ENCODE data around the gene UGT1A9.

The UGT1A9 gene

DNA sequence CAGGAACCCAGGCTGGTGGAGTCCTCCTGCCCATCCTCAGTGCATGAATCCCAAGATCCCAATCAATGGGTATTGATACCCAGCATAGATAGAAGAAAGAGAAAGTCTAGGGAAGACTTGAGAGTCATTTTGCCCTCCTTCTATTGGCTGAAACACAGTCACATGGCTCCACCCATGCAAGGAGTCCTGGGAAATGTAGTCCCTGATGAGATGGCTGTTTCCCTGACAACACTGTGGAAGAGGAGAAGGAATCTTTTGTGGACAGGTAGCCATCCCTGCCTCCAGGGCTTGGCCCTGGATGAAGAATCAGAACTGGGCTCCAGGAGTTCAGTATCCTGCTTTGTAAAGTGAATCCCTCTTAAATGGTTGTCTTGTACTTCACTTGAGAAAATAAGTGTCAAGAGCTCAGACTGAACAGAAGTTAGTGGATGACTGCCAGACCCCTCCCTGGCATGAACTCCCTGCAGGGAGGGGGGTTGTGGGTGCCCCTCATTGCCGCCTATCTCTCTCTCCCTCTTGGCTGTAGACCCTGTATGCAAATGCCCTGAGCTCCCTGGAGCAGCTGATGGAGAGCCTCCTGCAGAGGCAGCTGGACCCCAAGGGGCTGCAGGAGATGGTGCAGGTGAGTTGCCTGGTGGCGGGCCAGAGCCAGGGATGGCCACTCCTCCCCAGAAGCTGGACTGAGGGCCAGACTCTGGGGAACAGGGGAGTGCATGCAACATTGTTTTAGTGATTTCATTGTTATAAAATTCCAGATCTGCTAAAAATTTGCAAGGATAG, 142.5 kb downstream of the UGT1A9 start:
- Histone ChIP-seq H3K27ac (ENCODE audit: low read depth, low read length) (no peak overlapping the region), H3K79me2 (ENCODE audit: control insufficient read depth, low read length) (no peaks in the 10 kb centered on the region), H3F3A (ENCODE audit: control insufficient read depth, insufficient read depth) (no peaks in the 10 kb centered on the region), H3K9me2 (replicated peaks; ENCODE audit: control insufficient read depth, low read length) (no peaks in the 10 kb centered on the region), H3K27me3 (ENCODE audit: control insufficient read depth, low read length) (peaks cover 2% of the 10 kb centered on the region; the same call in 1 of the 2 replicates), H3K9me3 (ENCODE audit: control insufficient read depth, insufficient read depth, low read length) (peaks cover 5% of the 10 kb centered on the region; the same call in 1 of the 2 replicates), H3K4me1 (ENCODE audit: control insufficient read depth, low read length) (no peaks in the 10 kb centered on the region), H3K4me3 (ENCODE audit: low read length) (no peak overlapping the region), H4K20me1 (ENCODE audit: control insufficient read depth, insufficient read depth, low read depth, low read length) (no peaks in the 10 kb centered on the region), H3K36me3 (ENCODE audit: control insufficient read depth, low read length) (no peaks in the 10 kb centered on the region), H3K4me2 (ENCODE audit: low read length) (no peak overlapping the region)
- TF ChIP-seq EZH2phosphoT487 (IDR thresholded peaks at IDR 0.05; ENCODE audit: borderline replicate concordance, low read length), result no peak
- TF ChIP-seq, protein P1, sequence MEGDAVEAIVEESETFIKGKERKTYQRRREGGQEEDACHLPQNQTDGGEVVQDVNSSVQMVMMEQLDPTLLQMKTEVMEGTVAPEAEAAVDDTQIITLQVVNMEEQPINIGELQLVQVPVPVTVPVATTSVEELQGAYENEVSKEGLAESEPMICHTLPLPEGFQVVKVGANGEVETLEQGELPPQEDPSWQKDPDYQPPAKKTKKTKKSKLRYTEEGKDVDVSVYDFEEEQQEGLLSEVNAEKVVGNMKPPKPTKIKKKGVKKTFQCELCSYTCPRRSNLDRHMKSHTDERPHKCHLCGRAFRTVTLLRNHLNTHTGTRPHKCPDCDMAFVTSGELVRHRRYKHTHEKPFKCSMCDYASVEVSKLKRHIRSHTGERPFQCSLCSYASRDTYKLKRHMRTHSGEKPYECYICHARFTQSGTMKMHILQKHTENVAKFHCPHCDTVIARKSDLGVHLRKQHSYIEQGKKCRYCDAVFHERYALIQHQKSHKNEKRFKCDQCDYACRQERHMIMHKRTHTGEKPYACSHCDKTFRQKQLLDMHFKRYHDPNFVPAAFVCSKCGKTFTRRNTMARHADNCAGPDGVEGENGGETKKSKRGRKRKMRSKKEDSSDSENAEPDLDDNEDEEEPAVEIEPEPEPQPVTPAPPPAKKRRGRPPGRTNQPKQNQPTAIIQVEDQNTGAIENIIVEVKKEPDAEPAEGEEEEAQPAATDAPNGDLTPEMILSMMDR (IDR thresholded peaks at IDR 0.05; ENCODE audit: low read depth, low read length, poor library complexity, severe bottlenecking), result no peak

- H3K4me3 ChIP-seq (ENCODE audit: low read length), result no peak overlapping the region
- TF ChIP-seq, protein P1 (IDR thresholded peaks at IDR 0.05; ENCODE audit: low read depth, low read length, poor library complexity, severe bottlenecking), result no peak
- TF ChIP-seq EZH2phosphoT487 (IDR thresholded peaks at IDR 0.05; ENCODE audit: borderline replicate concordance, low read length), result no peak
- H3K79me2 ChIP-seq (ENCODE audit: control insufficient read depth, low read length), result no peaks in the 10 kb centered on the region
- H3F3A ChIP-seq (ENCODE audit: control insufficient read depth, insufficient read depth), result no peaks in the 10 kb centered on the region
- no peaks in the 10 kb centered on the region for H4K20me1 ChIP-seq (ENCODE audit: control insufficient read depth, insufficient read depth, low read depth, low read length)
- H3K9me3 ChIP-seq (ENCODE audit: control insufficient read depth, insufficient read depth, low read length), result peaks cover 5% of the 10 kb centered on the region; the same call in 1 of the 2 replicates
- H3K9me2 ChIP-seq (replicated peaks; ENCODE audit: control insufficient read depth, low read length), result no peaks in the 10 kb centered on the region
- no peaks in the 10 kb centered on the region for H3K4me1 ChIP-seq (ENCODE audit: control insufficient read depth, low read length)
- no peak overlapping the region for H3K27ac ChIP-seq (ENCODE audit: low read depth, low read length)
- H3K27me3 ChIP-seq (ENCODE audit: control insufficient read depth, low read length), result no peaks in the 10 kb centered on the region
- no peaks in the 10 kb centered on the region for H3K36me3 ChIP-seq (ENCODE audit: control insufficient read depth, low read length)
- H3K4me2 ChIP-seq (ENCODE audit: low read length), result no peak overlapping the region
These were observed 144.2 kb downstream of the UGT1A9 start for GRCh38 chr2:233815861-233816260.

- no peaks in the 10 kb centered on the region for H4K20me1 ChIP-seq (ENCODE audit: control insufficient read depth, insufficient read depth, low read depth, low read length)
- H3K9me2 ChIP-seq (replicated peaks; ENCODE audit: control insufficient read depth, low read length), result no peaks in the 10 kb centered on the region
- H3K79me2 ChIP-seq (ENCODE audit: control insufficient read depth, low read length), result no peaks in the 10 kb centered on the region
- no peak overlapping the region for H3K4me3 ChIP-seq (ENCODE audit: low read length)
- H3K27ac ChIP-seq (ENCODE audit: low read depth, low read length), result no peak overlapping the region
- no peak for TF ChIP-seq EZH2phosphoT487 (IDR thresholded peaks at IDR 0.05; ENCODE audit: borderline replicate concordance, low read length)
- TF ChIP-seq, protein P1 (IDR thresholded peaks at IDR 0.05; ENCODE audit: low read depth, low read length, poor library complexity, severe bottlenecking), result no peak
- H3K27me3 ChIP-seq (ENCODE audit: control insufficient read depth, low read length), result no peaks in the 10 kb centered on the region
- no peak overlapping the region for H3K4me2 ChIP-seq (ENCODE audit: low read length)
- H3K4me1 ChIP-seq (ENCODE audit: control insufficient read depth, low read length), result no peaks in the 10 kb centered on the region
- peaks cover 5% of the 10 kb centered on the region; the same call in 1 of the 2 replicates for H3K9me3 ChIP-seq (ENCODE audit: control insufficient read depth, insufficient read depth, low read length)
- H3F3A ChIP-seq (ENCODE audit: control insufficient read depth, insufficient read depth), result no peaks in the 10 kb centered on the region
- H3K36me3 ChIP-seq (ENCODE audit: control insufficient read depth, low read length), result no peaks in the 10 kb centered on the region
These were observed 144.6 kb downstream of the UGT1A9 start for GRCh38 chr2:233816334-233816733.
